AML-193 (cell line): ENCODE results near the gene CDC42EP3.

Experiments used
- DNase-seq, 2 experiments: peaks; one replicate each; lab custom pipeline; 2025; lab: John Stamatoyannopoulos, UW

Gene CDC42EP3

DNA sequence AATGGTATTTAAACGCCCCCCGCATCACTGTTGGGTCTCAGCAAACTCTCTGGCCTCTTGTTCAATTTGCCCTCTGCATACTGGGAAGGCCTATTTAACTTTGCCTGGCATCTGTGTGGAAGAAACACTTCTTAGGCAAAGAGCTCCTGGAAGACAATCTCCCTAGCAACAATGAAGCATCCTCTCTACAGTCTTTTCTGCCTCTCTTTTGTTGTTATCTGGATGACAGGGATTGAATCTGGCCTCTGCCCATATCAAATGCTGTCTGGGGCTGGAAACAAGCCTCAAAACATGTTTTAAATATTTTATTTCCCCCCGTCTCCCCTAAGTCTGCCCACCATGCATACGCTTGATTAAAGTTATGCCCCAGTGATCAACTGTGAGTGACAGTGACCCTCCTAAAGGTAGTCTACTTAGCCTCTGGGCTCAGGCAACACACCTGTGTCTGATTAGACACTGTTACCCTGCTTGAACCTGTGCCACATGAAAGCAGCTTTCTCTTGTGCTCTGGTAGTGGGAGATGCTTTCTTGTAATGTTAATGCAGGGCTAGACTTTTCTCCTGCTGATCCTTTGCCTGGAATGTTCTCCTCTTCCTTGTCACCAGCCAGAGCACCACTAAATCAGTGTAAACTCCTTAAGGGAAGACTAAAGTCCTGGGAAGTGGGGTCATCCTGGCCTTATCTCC is 34.9 kb downstream of the CDC42EP3 start:
- no peak for DNase-seq

DNA sequence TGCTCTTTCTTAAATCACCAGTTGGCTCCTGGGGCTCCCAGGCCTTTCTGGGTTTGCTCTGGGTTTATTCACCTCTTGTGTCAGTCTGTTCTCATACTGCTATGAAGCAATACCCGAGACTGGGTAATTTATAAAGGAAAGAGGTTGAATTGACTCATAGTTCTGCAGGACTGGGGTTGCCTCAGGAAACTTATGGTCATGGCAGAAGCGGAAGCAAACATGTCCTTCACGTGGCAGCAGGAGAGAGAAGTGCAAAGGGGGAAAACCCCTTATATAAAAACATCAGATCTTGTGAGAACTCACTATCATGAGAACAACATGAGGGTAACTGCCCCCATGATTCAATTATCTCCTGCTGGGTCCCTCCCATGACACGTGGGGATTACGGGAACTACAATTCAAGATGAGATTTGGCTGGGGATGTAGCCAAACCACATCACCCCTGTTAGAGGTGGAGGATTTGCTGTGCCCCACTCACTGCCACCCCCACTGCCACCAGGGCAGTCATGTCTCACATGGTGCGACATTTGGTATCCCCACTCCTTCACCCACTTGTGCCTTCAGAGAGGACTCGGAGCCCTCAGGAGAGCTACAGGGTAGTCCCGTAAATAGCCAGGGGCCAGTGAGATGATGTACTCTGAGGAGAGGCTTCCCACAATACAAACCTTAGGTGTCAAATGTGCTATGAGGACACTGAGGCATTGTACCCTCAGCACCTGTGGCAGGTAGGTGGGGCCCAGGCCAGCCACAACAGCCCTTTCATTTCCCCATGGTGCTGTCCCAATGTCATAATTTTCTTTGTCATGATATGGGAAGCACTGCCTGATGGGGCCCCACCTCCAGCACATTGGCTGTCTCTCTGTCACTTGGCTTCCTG is 35.7 kb downstream of the CDC42EP3 start:
- DNase-seq = peak; percentile 96 to 98

DNA sequence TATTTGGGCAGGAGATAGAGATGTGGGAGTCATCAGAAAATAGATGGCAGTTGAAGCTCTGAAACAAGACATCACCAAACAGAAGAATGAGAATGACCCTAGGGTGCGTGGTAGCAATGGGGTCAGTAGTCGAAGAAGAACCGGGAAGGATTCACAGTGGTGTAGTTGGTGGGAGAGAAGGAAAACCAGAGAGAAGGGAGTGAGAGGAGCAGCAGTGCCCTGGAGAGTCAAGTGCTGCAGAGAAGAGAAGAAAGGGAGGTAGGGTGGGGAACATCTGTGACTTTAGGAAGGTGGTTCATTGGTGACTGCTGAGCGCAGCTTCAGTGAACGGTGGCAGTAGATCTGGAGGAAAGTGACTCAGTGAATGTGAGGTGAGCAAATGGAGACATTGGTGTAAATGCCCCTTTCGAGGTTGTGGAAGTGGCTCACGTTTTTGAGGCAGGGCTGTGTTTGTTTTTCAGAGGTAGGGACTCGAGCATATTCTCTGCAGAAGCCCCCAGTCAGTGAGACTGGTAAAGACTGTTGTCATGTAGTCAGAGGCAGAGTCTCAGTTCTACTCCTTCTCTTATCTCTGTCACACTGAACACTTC is 36.4 kb downstream of the CDC42EP3 start:
- no peak for DNase-seq

DNA sequence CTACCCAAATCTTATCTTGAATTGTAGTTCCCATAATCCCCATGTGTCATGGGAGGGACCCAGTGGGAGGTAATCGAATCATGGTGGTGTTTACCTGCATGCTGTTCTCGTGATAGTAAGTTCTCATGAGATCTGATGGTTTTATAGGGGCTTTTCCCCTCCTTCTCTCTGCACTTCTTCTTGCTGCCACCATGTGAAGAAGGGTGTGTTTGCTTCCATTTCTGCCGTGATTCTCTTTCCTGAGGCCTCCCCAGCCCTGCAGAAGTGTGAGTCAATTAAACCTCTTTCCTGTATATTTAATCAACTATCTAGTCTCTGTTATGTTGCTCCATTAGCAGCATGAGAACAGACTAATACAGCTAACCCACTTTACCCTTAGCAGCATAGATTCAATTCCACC is 37.6 kb downstream of the CDC42EP3 start:
- DNase-seq = no peak

DNA sequence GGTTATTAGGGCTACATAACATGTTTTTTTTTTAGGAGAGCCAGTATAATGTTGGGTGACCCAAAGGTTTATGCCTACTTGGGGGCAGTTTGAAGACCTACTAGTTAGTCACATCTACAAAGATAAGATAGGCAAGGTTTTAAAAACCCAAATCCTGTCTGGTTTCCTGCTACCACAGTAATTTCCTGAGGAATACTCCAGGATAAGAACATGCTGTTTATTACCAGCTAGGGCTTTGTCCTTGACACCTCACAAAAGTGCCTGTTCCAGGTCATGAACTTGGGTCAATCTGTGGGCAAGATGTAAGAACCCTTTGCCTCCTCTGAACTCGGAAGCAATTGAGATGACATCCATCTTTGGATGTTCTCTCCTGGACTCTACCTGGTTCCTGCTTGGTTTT is 38.2 kb downstream of the CDC42EP3 start:
- no peak for DNase-seq

DNA sequence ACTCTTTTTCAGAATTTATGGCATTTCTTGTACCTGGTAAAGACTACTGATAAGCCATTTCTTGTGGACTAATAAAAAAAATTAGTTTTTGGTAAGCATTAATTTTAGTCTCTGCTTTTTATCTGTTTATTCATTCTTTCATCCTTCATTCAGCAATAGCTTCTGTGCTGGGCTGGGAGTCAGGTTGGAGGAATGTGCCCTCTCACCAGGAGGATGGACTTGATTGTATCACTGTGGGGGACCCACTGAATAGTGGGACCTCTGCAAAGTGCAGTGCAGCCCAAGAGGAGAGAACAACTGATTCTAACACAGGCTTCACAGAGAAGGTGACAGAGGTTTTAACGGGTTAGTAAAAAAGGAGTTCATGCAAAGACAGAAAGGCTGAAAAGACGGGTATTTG is 39.1 kb downstream of the CDC42EP3 start:
- no peak for DNase-seq

DNA sequence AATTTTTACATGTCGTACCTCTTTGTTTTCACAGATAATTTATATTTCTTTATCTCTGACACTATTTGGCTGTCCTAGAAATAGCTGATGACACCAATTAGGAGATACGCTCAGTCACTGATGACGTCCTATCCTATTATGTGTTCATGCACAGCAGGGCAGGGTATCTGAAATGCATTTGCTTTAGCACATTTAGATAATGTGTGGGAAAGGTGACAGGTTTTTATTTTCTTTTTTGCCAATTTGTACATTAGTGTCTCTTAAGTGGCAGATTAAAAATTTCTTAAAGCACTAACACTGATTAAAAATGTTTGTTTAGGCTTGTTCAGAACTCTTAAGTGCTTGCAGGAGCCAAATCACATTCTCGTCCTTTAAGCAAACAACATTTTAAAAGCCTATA is 39.7 kb downstream of the CDC42EP3 start:
- no peak for DNase-seq

DNA sequence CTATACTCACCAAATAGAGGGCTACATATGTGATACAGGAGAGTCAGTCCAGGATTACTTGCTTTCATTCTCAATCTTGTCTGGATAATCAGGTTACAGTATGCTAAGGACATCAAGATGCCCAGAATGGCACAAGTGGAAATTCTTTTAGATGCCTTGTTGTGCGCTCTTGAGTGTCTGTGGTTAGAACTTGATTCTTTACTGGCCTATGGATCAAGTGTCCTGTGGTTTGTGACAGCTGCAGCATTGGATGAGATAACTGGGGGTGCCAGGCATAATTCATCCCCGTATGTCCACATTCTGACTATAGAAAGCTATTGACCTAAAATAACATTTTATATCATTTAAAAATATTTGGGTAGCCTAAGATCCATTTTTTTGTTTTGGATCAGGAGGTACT is 40.1 kb downstream of the CDC42EP3 start:
- DNase-seq = no peak

DNA sequence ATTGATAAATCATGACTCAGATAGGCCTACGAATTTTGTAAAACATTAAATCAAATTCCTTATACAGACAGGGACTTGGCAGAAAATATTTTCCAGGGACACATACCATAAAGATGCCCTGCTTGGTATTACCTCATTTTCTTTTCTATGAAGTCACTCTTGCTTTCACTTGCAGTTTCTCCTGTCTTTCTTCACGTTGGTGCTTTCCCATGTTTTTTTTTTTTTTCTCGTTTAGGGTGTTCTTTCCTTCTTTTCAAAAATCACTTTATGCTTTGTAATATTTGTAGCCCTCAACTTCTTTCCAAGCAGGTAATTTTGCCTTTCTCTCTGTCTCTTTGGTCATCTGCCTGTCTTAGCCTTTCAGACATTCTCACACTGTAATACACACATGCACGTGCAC is 40.7 kb downstream of the CDC42EP3 start:
- DNase-seq = no peak

DNA sequence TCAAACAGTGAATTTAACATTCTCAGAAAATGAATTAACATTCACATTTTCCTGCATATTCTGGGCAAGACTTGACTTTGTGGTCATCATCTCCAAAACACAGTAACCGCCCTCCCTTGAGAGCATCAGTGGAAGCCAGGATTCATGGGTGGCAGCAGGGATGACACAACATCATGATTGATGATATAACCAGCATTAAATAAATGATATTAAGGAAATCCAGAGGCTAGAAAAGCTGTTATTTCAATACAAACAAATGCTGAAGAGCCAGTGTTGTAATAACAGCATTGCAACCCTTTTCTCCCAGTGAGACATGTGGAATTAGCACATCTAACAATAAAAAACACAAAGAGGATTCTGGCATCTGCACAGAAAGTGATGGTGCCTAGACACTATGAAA is 41.1 kb downstream of the CDC42EP3 start:
- DNase-seq = no peak

DNA sequence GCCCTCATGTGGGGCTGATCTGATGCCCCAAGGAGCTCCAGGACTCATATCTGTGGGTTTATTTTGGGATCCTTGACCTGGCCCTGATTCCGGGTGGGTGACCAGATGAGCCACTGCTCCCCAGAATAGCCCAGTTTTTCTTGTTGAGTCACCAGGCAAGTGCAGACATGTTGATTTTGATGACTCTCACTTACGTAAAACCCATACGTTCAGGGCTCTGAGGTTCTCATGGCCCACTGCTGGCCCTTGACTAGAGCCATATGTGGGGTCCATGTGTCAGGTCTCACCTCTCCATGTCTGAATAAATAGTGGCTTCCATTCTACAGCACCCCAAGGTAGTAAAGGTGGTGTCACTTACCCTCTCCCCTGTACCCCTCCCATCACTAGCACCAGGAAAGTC is 41.9 kb downstream of the CDC42EP3 start:
- no peak for DNase-seq

DNA sequence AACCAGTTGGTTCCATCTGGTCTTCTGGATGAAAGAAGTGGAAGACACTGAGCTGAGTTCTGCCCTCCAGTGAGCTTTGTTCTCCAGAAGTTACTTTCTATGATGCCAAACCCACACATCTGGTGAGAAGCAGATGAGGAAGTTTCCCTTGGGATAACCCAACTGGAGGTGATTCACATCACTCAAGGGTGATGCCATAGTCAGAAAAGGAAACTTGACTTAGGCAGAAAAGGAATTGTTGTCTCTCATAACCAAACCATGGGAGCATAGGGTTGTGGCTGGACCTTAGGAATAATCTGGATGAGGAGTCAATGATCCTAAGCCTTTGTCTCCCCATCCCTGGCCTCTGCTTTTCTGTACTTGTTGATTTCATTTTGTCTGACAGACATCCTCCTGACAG is 43.7 kb downstream of the CDC42EP3 start:
- no peak for DNase-seq

DNA sequence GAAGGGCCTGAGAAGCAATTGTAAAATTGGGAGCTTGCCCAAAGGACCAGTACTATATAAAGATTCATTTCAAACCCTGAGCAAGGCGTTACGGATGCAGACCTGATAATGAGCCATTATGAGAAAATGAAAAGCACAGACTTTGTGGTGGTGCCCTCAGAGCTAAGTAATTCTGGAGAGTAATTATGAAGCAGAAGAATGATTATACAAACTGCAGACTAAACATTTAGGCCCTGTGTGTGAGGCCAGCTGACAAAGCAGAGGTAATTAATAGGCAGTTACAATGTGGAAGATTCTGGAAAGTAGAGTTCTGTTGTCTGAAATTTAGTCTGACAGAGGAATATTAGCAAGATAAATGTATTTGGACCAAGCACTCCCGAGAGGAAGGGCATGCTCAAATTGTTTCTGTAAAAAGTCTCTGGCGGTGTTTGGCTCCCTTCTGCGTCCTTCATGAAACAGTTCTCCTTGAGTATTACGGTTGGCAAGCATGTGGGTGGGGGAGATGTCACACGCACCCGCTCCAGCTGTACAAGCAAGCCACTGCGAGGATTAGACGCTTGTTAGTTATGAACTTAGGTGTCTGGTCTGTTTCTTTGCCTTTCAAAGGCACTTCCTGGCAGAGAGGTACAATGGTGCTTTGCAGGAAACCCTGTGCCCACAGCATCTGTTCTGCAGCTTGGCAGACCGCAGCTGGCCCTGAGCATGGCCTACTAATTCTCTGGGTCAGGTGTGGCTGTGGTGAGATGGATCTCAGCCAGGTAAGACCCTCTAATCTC is 45.5 kb downstream of the CDC42EP3 start:
- DNase-seq = no peak

DNA sequence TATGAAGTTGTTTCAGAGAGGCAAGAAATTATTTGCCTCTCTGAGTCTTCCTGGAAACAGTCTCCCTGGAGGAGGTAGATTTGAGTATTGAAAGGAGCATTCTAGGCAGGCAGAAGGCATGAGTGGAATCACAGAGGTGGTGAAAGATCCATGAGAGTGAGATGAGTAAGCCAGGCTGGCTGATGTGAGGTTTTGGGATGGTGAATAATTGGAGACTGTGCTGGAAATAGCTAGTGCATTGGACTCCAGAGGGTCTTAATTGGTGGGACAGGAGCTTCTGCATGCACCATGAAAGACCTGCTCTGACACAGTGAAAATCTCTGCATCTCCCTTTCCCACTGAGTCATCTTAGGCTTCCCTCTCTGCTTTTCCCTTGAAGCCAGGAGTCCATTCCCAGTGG is 46.3 kb downstream of the CDC42EP3 start:
- no peak for DNase-seq

DNA sequence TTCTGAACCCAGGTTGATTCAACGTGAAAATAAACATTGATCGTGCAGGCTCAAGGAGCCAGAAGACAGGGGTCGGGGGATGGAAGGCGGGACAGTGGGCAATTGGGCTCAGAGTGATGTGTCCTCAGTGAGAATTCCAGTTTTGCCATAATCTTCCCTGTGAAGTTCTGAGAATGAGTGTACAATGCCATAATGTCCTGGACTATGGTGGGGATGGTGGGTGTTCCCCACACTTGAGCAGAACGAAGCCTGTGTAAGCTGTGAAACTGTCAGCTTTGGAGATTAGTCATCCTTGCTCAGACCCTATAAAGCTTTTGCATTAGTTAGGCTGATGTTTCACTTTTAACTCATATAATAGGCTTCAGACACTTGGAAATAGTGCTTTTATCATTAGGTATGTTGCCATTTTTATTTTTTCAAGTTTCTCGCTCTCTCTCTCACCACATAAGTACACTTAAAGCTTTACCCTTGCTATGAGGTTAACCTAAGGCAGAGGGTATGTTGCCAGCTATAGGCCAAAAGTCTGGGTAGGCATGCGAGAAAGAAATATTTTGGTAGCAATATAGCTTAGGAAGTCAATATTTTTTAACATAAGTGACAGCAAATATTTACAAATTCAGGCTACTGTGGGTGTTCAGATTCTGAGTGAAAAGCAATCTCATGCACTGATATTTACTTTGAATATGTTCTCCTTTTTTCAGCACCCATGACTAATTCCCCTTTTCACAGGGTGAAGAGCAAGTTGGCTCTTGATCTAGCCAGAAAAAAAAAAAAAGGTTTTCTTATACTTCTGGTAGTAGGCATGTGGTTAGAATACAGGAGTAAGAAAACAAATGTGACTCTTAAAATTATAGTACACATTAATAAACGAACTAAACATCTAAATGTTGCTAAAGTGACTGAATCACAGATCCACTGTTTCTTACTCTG is 47.2 kb downstream of the CDC42EP3 start:
- DNase-seq = peak; percentile 18 to 26

DNA sequence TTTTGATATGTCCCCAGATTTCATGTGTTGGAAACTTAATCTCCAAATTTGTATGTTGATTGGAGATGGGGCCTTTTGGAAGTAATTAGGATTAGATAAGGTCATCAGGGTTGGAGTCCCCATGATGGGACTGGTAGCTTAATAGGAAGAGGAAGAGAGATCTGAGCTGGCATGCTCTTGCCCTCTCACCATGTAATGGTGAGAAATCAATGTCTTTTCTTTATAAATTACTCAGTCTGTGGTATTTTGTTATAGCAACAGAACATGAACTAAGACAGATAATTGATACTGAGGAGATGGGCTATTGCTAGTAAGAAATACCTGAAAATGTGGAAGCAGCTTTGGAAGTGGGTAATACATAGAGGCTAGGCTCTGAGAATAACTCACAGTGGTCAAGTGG is 48.0 kb downstream of the CDC42EP3 start:
- no peak for DNase-seq

DNA sequence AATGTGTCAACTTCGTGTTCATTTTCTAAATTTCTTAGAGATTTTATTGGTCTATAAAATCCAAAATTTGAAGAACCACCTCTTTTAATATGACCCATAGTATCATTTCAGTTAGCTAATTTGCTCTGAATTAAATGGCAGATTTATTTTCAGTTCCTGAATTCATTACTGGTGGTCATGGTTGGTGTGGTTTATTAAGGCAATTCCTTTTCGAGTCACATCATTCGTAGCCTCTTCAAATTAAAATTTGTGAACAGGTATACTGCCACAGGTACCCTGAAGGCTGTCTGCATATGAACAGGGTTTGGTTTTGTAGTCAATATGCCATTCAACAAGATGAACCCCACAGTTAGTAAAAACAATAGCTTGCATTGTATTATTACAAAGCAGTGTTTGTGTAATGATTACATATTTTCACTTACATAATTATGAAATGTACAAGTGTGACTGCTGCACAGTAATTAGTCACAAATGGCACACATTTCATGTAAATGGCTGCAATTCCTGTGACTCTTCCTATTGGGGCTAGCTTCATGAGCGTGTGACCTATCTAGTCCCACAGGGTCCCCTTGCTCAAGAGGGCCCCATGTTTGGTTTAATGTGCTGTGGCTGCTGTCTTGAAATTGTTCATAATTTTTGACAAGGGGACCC is 48.9 kb downstream of the CDC42EP3 start:
- DNase-seq = no peak

DNA sequence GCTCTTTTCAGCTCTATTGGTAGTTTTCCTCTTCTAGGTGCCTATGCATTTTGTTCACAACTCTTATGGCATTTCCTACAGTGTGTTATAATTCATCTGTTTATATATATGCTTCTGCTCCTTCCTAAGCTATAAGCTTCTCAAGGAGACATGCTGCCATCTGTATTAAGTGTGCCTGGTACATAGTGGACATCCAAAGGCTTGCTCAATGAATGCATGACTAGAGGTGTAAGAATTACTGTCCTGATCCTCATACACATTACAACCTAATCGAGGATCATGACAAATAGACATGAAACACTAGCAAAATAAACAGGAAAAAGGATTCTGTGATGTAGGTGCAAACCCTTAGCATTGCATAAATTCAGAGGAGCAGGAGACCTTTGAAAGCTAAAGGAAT is 50.2 kb downstream of the CDC42EP3 start:
- no peak for DNase-seq

DNA sequence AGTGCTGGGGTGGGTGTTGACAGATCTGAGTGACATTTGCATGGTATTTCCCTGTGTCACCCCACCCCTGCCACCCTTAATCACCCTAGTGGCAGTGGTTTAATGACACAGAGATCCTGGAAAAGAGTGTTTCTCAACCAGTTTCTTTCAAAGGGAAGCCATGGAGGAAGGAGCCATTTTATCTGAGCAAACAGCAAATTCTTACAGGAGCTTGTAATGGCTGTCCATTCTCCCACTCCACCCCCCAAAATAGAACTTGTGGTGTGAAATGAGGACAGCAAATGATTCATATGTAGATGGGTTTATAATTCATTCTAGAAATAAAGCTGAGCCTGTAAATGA is 51.5 kb downstream of the CDC42EP3 start:
- DNase-seq = no peak

DNA sequence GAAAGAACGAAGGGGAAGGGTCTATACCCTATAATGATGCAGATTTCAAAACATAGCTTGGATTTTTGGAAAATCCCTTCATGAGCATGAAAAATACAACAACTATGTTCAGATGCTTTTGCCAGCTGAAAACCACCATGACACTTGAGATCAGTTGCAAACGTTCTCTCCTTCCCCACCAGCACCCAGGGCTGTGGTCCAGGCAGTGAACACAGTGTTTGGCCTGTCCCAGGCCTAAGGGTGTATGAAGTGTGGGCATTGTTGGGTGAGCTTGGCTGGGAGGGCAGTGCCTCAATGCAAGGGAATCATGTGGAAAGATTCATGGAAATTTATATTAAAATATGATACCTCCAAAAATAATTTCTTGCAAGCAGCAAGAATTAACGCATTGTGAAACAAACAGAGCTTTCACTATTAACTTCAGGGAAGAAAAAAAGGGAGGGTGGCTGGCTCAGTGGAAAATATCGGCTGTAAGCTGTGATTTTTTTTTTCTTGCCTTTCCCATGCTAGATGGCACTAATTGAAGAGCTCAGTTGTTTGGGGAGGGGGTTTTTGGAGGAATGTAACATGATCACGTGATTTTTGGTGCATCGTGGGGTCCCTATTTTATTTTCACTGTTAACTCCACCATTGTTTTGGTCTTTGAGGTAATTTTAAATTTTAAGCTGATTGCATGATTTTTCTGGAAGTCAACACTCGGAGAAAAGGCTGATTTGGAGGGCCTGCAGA is 52.0 kb downstream of the CDC42EP3 start:
- no peak for DNase-seq
